ENCODE results near the gene ITGB1BP1.

- no peak for TF ChIP-seq POLR2A (IDR thresholded peaks at IDR 0.05; ENCODE audit: low read depth)
- TF ChIP-seq CTCF (IDR thresholded peaks at IDR 0.05): no peak
- no peak for TF ChIP-seq EP300 (IDR thresholded peaks at IDR 0.05)
- no peak for TF ChIP-seq POLR2AphosphoS5 (IDR thresholded peaks at IDR 0.05)
Observed at GRCh38 chr2:9403924-9404323, 19.4 kb downstream of the ITGB1BP1 start.
